HG02610 (cell line): ENCODE data around the gene MOSPD2.

ENCODE experiments used
- ATAC-seq: cut with Tn5 transposase; IDR thresholded peaks from one replicate; pipeline ENCODE4 v1.9.1; 2021; ENCODE audit warnings: mild to moderate bottlenecking, moderate library complexity; ENCODE audit not compliant: unreplicated experiment

MOSPD2 gene

GRCh38 chrX:14872851-14873675 lies at the start of gene MOSPD2, which contains the start of gene FANCB:
Gene MOSPD2, plus strand, starts transcription at chrX:14873421. Its CDS starts 108 bp downstream, at chrX:14873529.
Gene FANCB, minus strand, starts transcription at chrX:14873069. Its CDS starts 7,559 bp downstream, at chrX:14865510.
- ATAC-seq = peak; percentile 97

- no peak for ATAC-seq
These were observed 47.4 kb upstream of the MOSPD2 start for GRCh38 chrX:14825851-14826250.

- ATAC-seq = no peak
These were observed 46.9 kb upstream of the MOSPD2 start for GRCh38 chrX:14826319-14826718.

GRCh38 chrX:14829643-14830042 lies 43.6 kb upstream of the MOSPD2 start:
- no peak for ATAC-seq

- no peak for ATAC-seq
These were observed 41.1 kb upstream of the MOSPD2 start for GRCh38 chrX:14832151-14832550.

- ATAC-seq = no peak
These were observed 40.6 kb upstream of the MOSPD2 start for GRCh38 chrX:14832586-14832985.

GRCh38 chrX:14837155-14837554 lies 36.1 kb upstream of the MOSPD2 start:
- no peak for ATAC-seq

- ATAC-seq = no peak
These were observed 29.6 kb upstream of the MOSPD2 start for GRCh38 chrX:14843666-14844065.

- ATAC-seq = no peak
These were observed 21.7 kb upstream of the MOSPD2 start for GRCh38 chrX:14851526-14851925.

GRCh38 chrX:14864631-14865030 lies 8.6 kb upstream of the MOSPD2 start:
- ATAC-seq = no peak

- no peak for ATAC-seq
These were observed 8.0 kb upstream of the MOSPD2 start for GRCh38 chrX:14865201-14865600.

GRCh38 chrX:14871767-14872166 lies 1.5 kb upstream of the MOSPD2 start:
- ATAC-seq = no peak

- ATAC-seq = no peak
These were observed 866 bp upstream of the MOSPD2 start for GRCh38 chrX:14872355-14872754.

- ATAC-seq = no peak
These were observed 442 bp downstream of the MOSPD2 start for GRCh38 chrX:14873676-14874049.

GRCh38 chrX:14875624-14876023 lies 2.4 kb downstream of the MOSPD2 start:
- ATAC-seq = no peak

GRCh38 chrX:14883826-14884225 lies 10.6 kb downstream of the MOSPD2 start:
- ATAC-seq = no peak

- peak; percentile 58 for ATAC-seq
These were observed 11.5 kb downstream of the MOSPD2 start for GRCh38 chrX:14884714-14885113.

- no peak for ATAC-seq
These were observed 13.0 kb downstream of the MOSPD2 start for GRCh38 chrX:14886252-14886651.

GRCh38 chrX:14896273-14896672 lies 23.1 kb downstream of the MOSPD2 start:
- ATAC-seq = no peak

GRCh38 chrX:14897042-14897441 lies 23.8 kb downstream of the MOSPD2 start:
- no peak for ATAC-seq

GRCh38 chrX:14899607-14900006 lies 26.4 kb downstream of the MOSPD2 start:
- peak; percentile 68 for ATAC-seq

- no peak for ATAC-seq
These were observed 29.3 kb downstream of the MOSPD2 start for GRCh38 chrX:14902537-14902936.

- ATAC-seq = no peak
These were observed 30.7 kb downstream of the MOSPD2 start for GRCh38 chrX:14903891-14904290.
